SK-N-SH (cell line): Measurements from ENCODE around the gene PDE10A. TPM values are rescaled to one million over a fixed set of nuclear protein-coding genes. Genes with fewer than 3 reads are reported as not detected.

Source experiments
- CTCF ChIA-PET: fragments of 300-600, 350-600 bp; formaldehyde crosslinking; extraction: SDS; loops from one replicate; lab custom pipeline; 2021; lab: Yijun Ruan, JAX
- POLR2A ChIA-PET: fragments of 350-600 bp; sonication (Branson Sonifier 250); formaldehyde crosslinking; extraction: SDS; loops from one replicate; lab custom pipeline; 2020; ENCODE audit warnings: antibody characterized with exemption, inconsistent platforms; lab: Yijun Ruan, JAX
- DNase-seq: peaks from one replicate; pipeline ENCODE4 v3.0.0; 2012
- H2AFZ ChIP-seq: fragments of 200-600 bp; sonication (generic); 2 replicates; pipeline ENCODE4 v1.8.1; 2016; ENCODE audit warnings: antibody characterized with exemption, mild to moderate bottlenecking, low read depth
- H3F3A ChIP-seq: fragments of 200-600 bp; sonication (generic); replicated peaks from 2 replicates; pipeline ENCODE3; 2016; ENCODE audit warnings: antibody characterized with exemption, mild to moderate bottlenecking; ENCODE audit not compliant: insufficient read depth
- H3K27ac ChIP-seq, 2 experiments: fragments of 200-500 bp in 1 of 2; fragments of 200-600 bp in 1 of 2; sonication (Bioruptor generic) in 1 of 2; sonication (generic), shearing (Covaris generic) in 1 of 2; 2 replicates each; pipeline versions ENCODE4 v1.5.1 to v1.6.1; 2014 to 2016; ENCODE audit warnings: low read depth in 2 of 2, inconsistent platforms in 1 of 2, low read length in 1 of 2, mild to moderate bottlenecking in 1 of 2, mixed read lengths in 1 of 2
- H3K27me3 ChIP-seq: fragments of 200-600 bp; sonication (generic), shearing (Covaris generic); 2 replicates; pipeline ENCODE4 v1.6.1; 2016; ENCODE audit warnings: mixed run types; ENCODE audit not compliant: insufficient read depth
- H3K36me3 ChIP-seq, 2 experiments: fragments of 200-500 bp in 1 of 2; fragments of 200-600 bp in 1 of 2; sonication (Bioruptor generic) in 1 of 2; sonication (generic) in 1 of 2; replicated peaks in 1 of 2; 2 replicates each; pipeline versions ENCODE3 to v1.5.1; 2014 to 2016; ENCODE audit warnings: low read length in 1 of 2, mild to moderate bottlenecking in 1 of 2; ENCODE audit not compliant: insufficient read depth in 2 of 2, control insufficient read depth in 1 of 2
- H3K4me1 ChIP-seq, 2 experiments: fragments of 200-500 bp in 1 of 2; fragments of 200-600 bp in 1 of 2; sonication (Bioruptor generic) in 1 of 2; sonication (generic), shearing (Covaris generic) in 1 of 2; 2 replicates each; pipeline versions ENCODE4 v1.5.1 to v1.6.1; 2014 to 2016; ENCODE audit warnings: low read depth in 1 of 2, low read length in 1 of 2, mixed run types in 1 of 2; ENCODE audit not compliant: insufficient read depth in 2 of 2, control insufficient read depth in 1 of 2
- H3K4me2 ChIP-seq: fragments of 200-600 bp; sonication (generic), shearing (Covaris generic); 2 replicates; pipeline ENCODE4 v1.6.1; 2017; ENCODE audit warnings: mixed run types
- H3K4me3 ChIP-seq, 2 experiments: fragments of 200-500 bp in 1 of 2; fragments of 200-600 bp in 1 of 2; sonication (Bioruptor generic) in 1 of 2; sonication (generic), shearing (Covaris generic) in 1 of 2; 2 replicates each; pipeline versions ENCODE4 v1.5.1 to v1.8.1; 2014 to 2016; ENCODE audit warnings: low read depth in 2 of 2, inconsistent platforms in 1 of 2, low read length in 1 of 2, mild to moderate bottlenecking in 1 of 2, mixed read lengths in 1 of 2, moderate library complexity in 1 of 2
- H3K79me2 ChIP-seq: fragments of 200-600 bp; sonication (generic); 2 replicates; pipeline ENCODE4 v1.8.1; 2017; ENCODE audit warnings: mild to moderate bottlenecking; ENCODE audit not compliant: insufficient read depth
- H3K9ac ChIP-seq: fragments of 200-600 bp; sonication (generic); 2 replicates; pipeline ENCODE4 v1.6.1; 2017; ENCODE audit warnings: mixed run types
- H3K9me2 ChIP-seq: fragments of 200-600 bp; sonication (generic); 2 replicates; pipeline ENCODE4 v1.6.1; 2017; ENCODE audit warnings: mixed run types
- H3K9me3 ChIP-seq: fragments of 200-600 bp; sonication (generic); 2 replicates; pipeline ENCODE4 v1.6.1; 2017; ENCODE audit warnings: mixed run types, mild to moderate bottlenecking, moderate library complexity
- H4K20me1 ChIP-seq: fragments of 200-600 bp; sonication (generic); 2 replicates; pipeline ENCODE4 v1.6.1; 2017; ENCODE audit warnings: mild to moderate bottlenecking, mixed run types; ENCODE audit not compliant: insufficient read depth
- CTCF ChIP-seq: fragments of 200-600 bp; sonication (generic); IDR thresholded peaks from 2 replicates; pipeline ENCODE4 v1.6.1; 2017; ENCODE audit warnings: antibody characterized with exemption, mild to moderate bottlenecking, moderate library complexity
- ELF1 ChIP-seq: IDR thresholded peaks from 2 replicates; pipeline ENCODE4 v1.4.0; 2012
- EZH2phosphoT487 ChIP-seq: fragments of 200-600 bp; sonication (generic); IDR thresholded peaks from 2 replicates; pipeline ENCODE4 v1.6.1; 2017; ENCODE audit warnings: low read depth, mixed run types, mild to moderate bottlenecking, antibody characterized with exemption, moderate library complexity, borderline replicate concordance
- FOSL2 ChIP-seq: IDR thresholded peaks from 2 replicates; pipeline ENCODE4 v1.4.0; 2012; ENCODE audit warnings: low read depth, mild to moderate bottlenecking, moderate library complexity, borderline replicate concordance
- GABPA ChIP-seq: IDR thresholded peaks from 2 replicates; pipeline ENCODE4 v1.4.0; 2012; ENCODE audit warnings: low read depth, mild to moderate bottlenecking
- GATA2 ChIP-seq: sonication (generic); formaldehyde crosslinking; IDR thresholded peaks from 2 replicates; pipeline ENCODE4 v1.5.0; 2020; ENCODE audit warnings: mild to moderate bottlenecking, missing genetic modification reagents
- IRF3 ChIP-seq: fragments of 150-350 bp; IDR thresholded peaks from 2 replicates; pipeline ENCODE4 v1.6.1; 2016; ENCODE audit warnings: mild to moderate bottlenecking, low read depth, low read length
- MAX ChIP-seq: IDR thresholded peaks from 2 replicates; pipeline ENCODE4 v1.4.0; 2012; ENCODE audit warnings: low read depth
- NFIC ChIP-seq: IDR thresholded peaks from 2 replicates; pipeline ENCODE4 v1.4.0; 2012; ENCODE audit warnings: borderline replicate concordance
- POLR2AphosphoS5 ChIP-seq: IDR thresholded peaks from 2 replicates; pipeline ENCODE4 v1.6.1; 2012; ENCODE audit warnings: low read depth, low read length
- RCOR1 ChIP-seq: fragments of 150-350 bp; IDR thresholded peaks from 2 replicates; pipeline ENCODE4 v1.6.1; 2017; ENCODE audit warnings: antibody characterized with exemption, low read length
- RFX5 ChIP-seq: IDR thresholded peaks from 2 replicates; pipeline ENCODE4 v1.6.1; 2012; ENCODE audit warnings: mild to moderate bottlenecking, improper control_type of control experiment, low read length
- RXRA ChIP-seq: IDR thresholded peaks from 2 replicates; pipeline ENCODE4 v1.4.0; 2012; ENCODE audit warnings: low read depth, mild to moderate bottlenecking, borderline replicate concordance
- SIN3A ChIP-seq: IDR thresholded peaks from 2 replicates; pipeline ENCODE4 v1.6.1; 2012; ENCODE audit warnings: low read depth, mild to moderate bottlenecking, low read length, moderate library complexity, borderline replicate concordance
- SMC3 ChIP-seq: IDR thresholded peaks from 2 replicates; pipeline ENCODE4 v1.6.1; 2012; ENCODE audit warnings: low read depth, low read length, improper control_type of control experiment
- TAF1 ChIP-seq: IDR thresholded peaks from 2 replicates; pipeline ENCODE4 v1.6.1; 2012; ENCODE audit warnings: low read depth, mild to moderate bottlenecking, low read length, moderate library complexity, borderline replicate concordance
- TCF12 ChIP-seq: IDR thresholded peaks from 2 replicates; pipeline ENCODE4 v1.4.0; 2012
- WGBS: methylation state at CpG from one replicate; pipeline ENCODE4 v1.1.6; 2017; ENCODE audit warnings: low lambda C conversion rate; 5-methylcytosine and 5-hydroxymethylcytosine counted together
- polyA plus RNA-seq, 3 experiments: library from polyadenylated mRNA; depleted of rRNA; stranded (reverse); fragments of >200 nt; gene quantifications; 2 replicates each; pipeline ENCODE4 v1.2.3, GENCODE V29; 2012
- TF ChIP-seq, protein P1 (sequence below): IDR thresholded peaks from 2 replicates; pipeline ENCODE4 v1.4.0; 2012; ENCODE audit warnings: low read depth, borderline replicate concordance

PDE10A gene
- polyA plus RNA-seq, 1 of the 3 experiments (the other 2 are of a cell fraction): 0.43 TPM

DNA sequence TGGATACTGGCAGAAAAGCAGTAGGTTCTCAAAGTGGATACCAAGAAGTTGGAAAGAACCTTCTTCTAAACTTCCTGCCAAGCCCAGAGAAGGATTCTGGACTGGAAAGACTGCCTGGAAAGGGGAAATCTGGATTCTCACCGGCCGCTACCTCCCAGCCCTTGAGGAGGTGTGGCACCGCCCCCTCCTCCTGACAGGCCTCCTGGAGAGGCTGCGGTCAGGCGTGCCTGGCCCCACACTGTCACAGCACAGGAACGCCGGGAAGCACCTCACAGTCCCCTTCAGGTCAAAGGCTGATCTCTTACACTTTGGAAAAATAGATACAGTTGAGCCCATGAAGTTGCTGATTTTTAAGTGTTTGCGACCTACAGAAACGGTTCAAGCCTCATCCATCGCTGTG, 16.3 kb upstream of the PDE10A start:
- CTCF ChIA-PET: interaction anchor here (1.6 kb wide), 1 partner anchor 10 kb away, joined by 4 read pairs; no protein-coding TSS in a partner anchor
- Histone ChIP-seq H3K27me3 (no peaks in the 10 kb centered on the region), H3K9me3 (no peaks in the 10 kb centered on the region), H3K4me3 (no peak overlapping the region), H3K4me2 (no peak overlapping the region), H3K9me2 (no peaks in the 10 kb centered on the region), H3K79me2 (no peaks in the 10 kb centered on the region), H3K27ac (no peak overlapping the region), H3F3A (no peaks in the 10 kb centered on the region)
- no peak for DNase-seq
- no peak for TF ChIP-seq RCOR1
- TF ChIP-seq POLR2AphosphoS5: no peak
- TF ChIP-seq ELF1: no peak
- no peak for TF ChIP-seq TCF12
- no peak for TF ChIP-seq GABPA
- no peak for TF ChIP-seq RFX5
- no peak for TF ChIP-seq SIN3A
- no peak for TF ChIP-seq EZH2phosphoT487
- no peak for TF ChIP-seq TAF1
- TF ChIP-seq RXRA: no peak
- TF ChIP-seq NFIC: no peak
- no peak for TF ChIP-seq MAX
- TF ChIP-seq GATA2 (CRISPR knock-in tag): no peak
- TF ChIP-seq IRF3: no peak
- no peak for TF ChIP-seq FOSL2
- TF ChIP-seq, protein P1, sequence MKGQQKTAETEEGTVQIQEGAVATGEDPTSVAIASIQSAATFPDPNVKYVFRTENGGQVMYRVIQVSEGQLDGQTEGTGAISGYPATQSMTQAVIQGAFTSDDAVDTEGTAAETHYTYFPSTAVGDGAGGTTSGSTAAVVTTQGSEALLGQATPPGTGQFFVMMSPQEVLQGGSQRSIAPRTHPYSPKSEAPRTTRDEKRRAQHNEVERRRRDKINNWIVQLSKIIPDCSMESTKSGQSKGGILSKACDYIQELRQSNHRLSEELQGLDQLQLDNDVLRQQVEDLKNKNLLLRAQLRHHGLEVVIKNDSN: no peak
- no peak for TF ChIP-seq CTCF
- no peak for TF ChIP-seq SMC3
- TF ChIP-seq, all 33 proteins: peak for 0
- Histone ChIP-seq H3K4me1 (no peaks in the 10 kb centered on the region), H2AFZ (no peak overlapping the region), H3K9ac (no peak overlapping the region), H4K20me1 (no peaks in the 10 kb centered on the region), H3K36me3 (no peaks in the 10 kb centered on the region)
- WGBS: 75% methylated on average over 9 of the region's 10 CpGs
- POLR2A ChIA-PET: no interaction called here
